AG04450 (cell line): ENCODE measurements around the gene DMD. TPM values are rescaled to one million over a fixed set of nuclear protein-coding genes. Genes with fewer than 3 reads are reported as not detected.

Source experiments
- CTCF ChIA-PET: fragments of 300-600, 350-600 bp; formaldehyde crosslinking; extraction: SDS; loops from one replicate; lab custom pipeline; 2022; ENCODE audit warnings: antibody characterized with exemption, inconsistent platforms; lab: Charles Lee
- POLR2A ChIA-PET: fragments of 350-600 bp; formaldehyde crosslinking; extraction: SDS; loops from one replicate; lab custom pipeline; 2021; ENCODE audit warnings: antibody characterized with exemption, inconsistent platforms; lab: Yijun Ruan, JAX
- DNase-seq: peaks from one replicate; pipeline ENCODE4 v3.0.0-alpha.2; 2011; ENCODE audit warnings: low read depth, low spot score
- H3K27ac ChIP-seq: one replicate; pipeline ENCODE4 v1.5.1; 2012; ENCODE audit warnings: low read depth, low read length, control low read depth
- H3K27me3 ChIP-seq: one replicate; pipeline ENCODE4 v1.6.0; 2012; ENCODE audit warnings: low read length; ENCODE audit not compliant: control insufficient read depth, insufficient read depth
- H3K4me3 ChIP-seq: 2 replicates; pipeline ENCODE4 v1.5.1; 2011; ENCODE audit warnings: mild to moderate bottlenecking, low read depth, low read length, control low read depth
- H3K9me3 ChIP-seq: 2 replicates; pipeline ENCODE4 v1.5.1; 2012; ENCODE audit warnings: low read length; ENCODE audit not compliant: control insufficient read depth, insufficient read depth
- CTCF ChIP-seq: IDR thresholded peaks from 2 replicates; pipeline ENCODE4 v1.5.1; 2011; ENCODE audit warnings: low read depth, low read length, control low read depth, inconsistent platforms
- polyA plus RNA-seq: library from polyadenylated mRNA; depleted of rRNA; stranded (reverse); fragments of >200 nt; gene quantifications from 2 replicates; pipeline ENCODE4 v1.2.3, GENCODE V29; 2011

The DMD gene
- polyA plus RNA-seq, 1 experiment: 7.6 TPM

GRCh38 chrX:32998776-32999175, 212.6 kb downstream of the DMD start:
- CTCF ChIA-PET: no interaction called here

GRCh38 chrX:32995427-32995826, 215.9 kb downstream of the DMD start:
- no peak for TF ChIP-seq CTCF
- ChIA-PET POLR2A (no interaction called here), CTCF (no interaction called here)
- DNase-seq: no peak
- no peak overlapping the region for H3K27ac ChIP-seq
- no peaks in the 10 kb centered on the region for H3K9me3 ChIP-seq
- H3K27me3 ChIP-seq: no peaks in the 10 kb centered on the region
- no peak overlapping the region for H3K4me3 ChIP-seq

More at GRCh38 chrX:32998776-32999175, 212.6 kb downstream of the DMD start:
- no peak for TF ChIP-seq CTCF
- Histone ChIP-seq H3K27me3 (no peaks in the 10 kb centered on the region), H3K27ac (no peak overlapping the region), H3K4me3 (no peak overlapping the region), H3K9me3 (no peaks in the 10 kb centered on the region)
- POLR2A ChIA-PET: no interaction called here
- DNase-seq: no peak

GRCh38 chrX:32987142-32987541, 224.2 kb downstream of the DMD start:
- no peak for TF ChIP-seq CTCF

GRCh38 chrX:32985544-32985943, 225.8 kb downstream of the DMD start:
- TF ChIP-seq CTCF: no peak
- no peaks in the 10 kb centered on the region for H3K27me3 ChIP-seq
- CTCF ChIA-PET: no interaction called here
- H3K27ac ChIP-seq: no peak overlapping the region
- no peak for DNase-seq
- H3K9me3 ChIP-seq: no peaks in the 10 kb centered on the region
- POLR2A ChIA-PET: no interaction called here
- no peak overlapping the region for H3K4me3 ChIP-seq

More at GRCh38 chrX:32987142-32987541, 224.2 kb downstream of the DMD start:
- no peak overlapping the region for H3K4me3 ChIP-seq
- no peak for DNase-seq
- H3K9me3 ChIP-seq: no peaks in the 10 kb centered on the region
- no peak overlapping the region for H3K27ac ChIP-seq
- POLR2A ChIA-PET: no interaction called here
- CTCF ChIA-PET: no interaction called here
- no peaks in the 10 kb centered on the region for H3K27me3 ChIP-seq

GRCh38 chrX:32966821-32967355, 244.5 kb downstream of the DMD start:
- ChIA-PET CTCF (no interaction called here), POLR2A (no interaction called here)
- DNase-seq: no peak
- H3K27ac ChIP-seq: no peak overlapping the region
- no peak for TF ChIP-seq CTCF
- no peaks in the 10 kb centered on the region for H3K9me3 ChIP-seq
- H3K27me3 ChIP-seq: no peaks in the 10 kb centered on the region
- no peak overlapping the region for H3K4me3 ChIP-seq
